HG03521 (cell line): Measurements from ENCODE around the gene PIK3R2.
"Not testable (repeated sequence)": the region's sequence is repeated elsewhere in the genome, so short reads cannot be mapped to it uniquely, and the experiment has no call there.

Experiments
- ATAC-seq: cut with Tn5 transposase; IDR thresholded peaks from one replicate; pipeline ENCODE4 v1.9.1; 2021; ENCODE audit warnings: mild to moderate bottlenecking, moderate library complexity; ENCODE audit not compliant: unreplicated experiment

PIK3R2 gene

DNA sequence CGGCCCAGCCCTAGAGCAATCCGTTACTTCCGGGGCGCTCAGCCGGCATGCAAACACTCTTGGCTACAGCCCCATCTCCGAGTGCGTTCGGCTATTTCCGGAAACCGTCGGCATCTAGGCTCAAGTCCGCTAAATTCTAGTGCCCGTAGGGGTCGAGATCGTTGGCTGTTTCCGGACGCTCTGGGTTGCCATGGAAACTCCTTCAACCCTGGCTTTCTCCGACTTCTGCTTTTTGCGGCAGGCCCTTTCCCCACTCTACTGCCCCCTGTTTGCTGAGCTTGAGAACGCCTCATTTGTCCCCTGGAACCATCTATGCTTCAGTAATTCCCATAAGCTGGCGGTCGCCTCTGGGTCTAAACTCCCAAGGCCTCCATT lies 534 bp upstream of the PIK3R2 start:
- peak; percentile 66 for ATAC-seq

DNA sequence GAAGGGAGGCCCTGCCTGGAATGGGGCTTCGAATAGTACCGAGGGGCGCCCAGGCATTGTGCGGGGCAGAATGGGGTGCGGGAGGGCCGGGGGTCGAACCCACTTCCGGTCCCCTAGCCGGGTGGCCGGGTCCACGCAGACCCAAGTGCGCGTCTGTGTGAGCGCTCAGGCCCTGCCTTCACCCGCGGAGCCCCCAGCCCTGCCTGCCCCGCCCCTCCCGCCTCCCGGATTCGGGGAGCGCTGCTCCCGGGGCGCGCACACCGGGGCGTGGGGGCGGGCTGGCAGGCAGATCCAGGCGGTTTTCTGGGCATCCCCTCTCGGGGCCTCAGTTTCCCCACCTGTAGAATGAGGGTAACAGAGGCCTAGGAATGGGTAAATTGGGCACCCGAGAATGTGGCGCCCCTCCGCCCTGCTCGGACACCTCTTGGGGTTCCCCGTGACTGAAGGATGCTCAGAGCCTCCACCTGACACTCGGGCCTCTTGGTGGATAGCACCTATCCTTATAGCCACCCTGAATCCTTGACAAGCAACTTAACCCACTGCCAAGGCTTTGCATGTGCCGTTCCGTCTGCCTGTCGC lies 682 bp downstream of the PIK3R2 start:
- no peak for ATAC-seq

DNA sequence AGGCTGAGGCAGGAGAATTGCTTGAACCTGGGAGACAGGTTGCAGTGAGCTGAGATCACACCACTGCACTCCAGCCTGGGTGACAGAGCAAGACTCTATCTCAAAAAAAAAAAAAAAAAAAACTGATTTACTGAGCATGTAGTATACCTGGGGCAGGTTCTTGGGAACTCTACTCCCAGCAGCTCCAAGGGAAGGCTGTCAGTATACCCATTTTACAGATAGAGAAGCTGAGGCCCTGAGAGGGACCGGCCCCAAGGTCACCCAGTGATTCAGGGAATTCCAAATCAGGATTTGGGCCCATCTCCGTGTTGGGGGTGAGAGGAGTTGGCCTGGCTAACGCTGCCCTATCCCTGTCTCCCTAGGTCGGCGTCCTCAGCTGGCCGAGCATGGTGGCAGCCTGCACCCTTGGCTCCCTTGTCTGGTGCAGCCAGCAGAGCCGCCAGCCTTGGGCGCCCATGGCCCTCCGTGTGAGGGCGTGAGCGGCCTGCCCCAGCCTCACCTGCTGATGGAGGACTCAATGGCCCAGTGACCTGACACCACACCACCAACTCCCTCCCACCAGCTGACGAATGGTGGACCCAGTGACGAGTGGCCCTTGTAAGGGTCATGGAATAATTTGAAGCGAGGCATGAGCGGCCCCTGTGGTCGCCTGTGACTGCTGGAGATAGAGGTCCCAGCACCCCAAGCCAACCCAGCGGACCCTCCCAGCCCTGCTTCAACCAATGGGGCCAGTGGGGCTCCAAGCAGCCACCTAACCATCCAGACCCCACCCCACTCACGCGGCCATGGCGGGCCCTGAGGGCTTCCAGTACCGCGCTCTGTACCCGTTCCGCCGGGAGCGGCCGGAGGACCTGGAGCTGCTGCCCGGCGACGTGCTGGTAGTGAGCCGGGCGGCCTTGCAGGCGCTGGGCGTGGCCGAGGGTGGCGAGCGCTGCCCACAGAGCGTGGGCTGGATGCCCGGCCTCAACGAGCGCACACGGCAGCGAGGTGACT lies 2.4 kb downstream of the PIK3R2 start:
- no peak for ATAC-seq

DNA sequence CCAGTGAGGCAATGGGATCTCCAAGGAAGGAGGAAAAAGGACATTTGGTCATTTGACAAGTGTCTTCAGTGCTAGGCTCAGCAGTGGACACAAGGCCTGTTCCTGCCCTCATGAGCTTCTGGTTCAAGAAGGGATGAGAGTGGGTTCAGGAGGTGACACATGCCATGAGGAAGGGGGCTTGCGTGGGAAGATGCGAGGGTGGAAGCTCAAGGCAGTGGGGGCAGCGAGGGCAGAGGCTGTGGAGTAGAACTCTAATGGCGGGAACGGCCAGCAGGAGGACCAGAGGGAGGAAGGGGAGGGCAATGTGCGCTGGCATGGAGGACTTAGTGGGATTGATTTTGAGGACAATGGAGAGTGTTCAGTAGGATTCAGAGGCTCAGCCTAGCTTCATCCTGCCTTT lies 3.3 kb downstream of the PIK3R2 start:
- no peak for ATAC-seq

DNA sequence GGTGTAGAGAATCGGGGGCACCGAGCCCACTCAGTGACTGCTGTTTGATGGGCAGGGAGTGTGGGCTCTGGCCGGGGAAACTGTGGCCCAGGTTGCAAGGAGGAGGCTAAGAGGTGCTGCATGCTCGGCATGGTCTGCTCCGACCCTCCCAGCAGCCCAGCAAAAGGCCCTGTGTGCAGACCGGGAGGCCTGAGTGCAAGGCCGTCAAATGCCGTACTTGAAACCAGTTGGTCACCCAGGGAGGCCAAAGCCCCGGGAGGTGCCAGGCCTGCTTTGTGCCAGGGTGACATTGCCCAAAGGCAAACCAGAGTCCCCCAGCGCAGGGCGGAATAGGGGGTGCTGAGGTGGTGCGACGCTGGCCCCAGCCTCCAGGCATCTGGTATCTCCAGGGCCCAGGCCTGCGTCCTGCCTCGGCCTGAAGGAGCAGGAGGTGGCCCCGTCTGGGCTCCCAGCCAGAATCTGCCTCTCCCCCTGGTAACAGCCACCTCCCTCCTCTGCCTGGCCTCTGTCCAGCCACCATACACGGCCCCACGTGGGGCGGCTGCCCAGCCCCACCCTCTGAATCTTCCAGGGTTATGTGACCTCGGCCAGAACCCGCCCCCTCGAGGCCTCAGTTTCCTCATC lies 4.0 kb downstream of the PIK3R2 start:
- no peak for ATAC-seq

DNA sequence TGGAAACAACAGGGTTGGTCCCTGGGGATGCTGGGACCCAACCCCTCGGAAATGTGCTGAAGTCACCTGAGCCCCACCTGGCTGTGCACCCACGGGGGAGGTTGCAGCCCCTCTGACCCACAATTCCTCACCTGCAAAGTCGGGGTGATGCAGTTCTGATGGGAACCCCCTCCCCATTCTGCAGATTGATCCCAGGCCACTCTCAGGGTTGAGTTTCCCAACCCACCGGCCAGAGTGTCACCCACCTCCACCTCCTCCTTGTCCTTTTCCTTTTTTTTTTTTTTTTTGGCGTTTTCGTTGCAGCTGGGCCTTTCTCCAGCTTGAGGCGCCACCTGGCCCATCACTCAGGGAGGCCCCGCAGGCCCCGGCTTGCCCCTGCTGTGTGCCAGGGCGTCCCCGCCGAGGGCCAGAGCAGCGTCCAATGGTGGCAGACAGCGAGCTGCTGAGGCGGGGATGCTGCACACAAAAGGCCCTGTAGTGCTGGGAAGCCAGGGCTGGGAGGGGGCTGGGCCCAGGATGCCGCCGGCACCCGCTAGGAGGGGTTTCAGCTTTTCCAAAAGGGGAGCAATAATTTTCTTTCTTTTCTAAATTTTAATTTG lies 4.6 kb downstream of the PIK3R2 start:
- no peak for ATAC-seq

DNA sequence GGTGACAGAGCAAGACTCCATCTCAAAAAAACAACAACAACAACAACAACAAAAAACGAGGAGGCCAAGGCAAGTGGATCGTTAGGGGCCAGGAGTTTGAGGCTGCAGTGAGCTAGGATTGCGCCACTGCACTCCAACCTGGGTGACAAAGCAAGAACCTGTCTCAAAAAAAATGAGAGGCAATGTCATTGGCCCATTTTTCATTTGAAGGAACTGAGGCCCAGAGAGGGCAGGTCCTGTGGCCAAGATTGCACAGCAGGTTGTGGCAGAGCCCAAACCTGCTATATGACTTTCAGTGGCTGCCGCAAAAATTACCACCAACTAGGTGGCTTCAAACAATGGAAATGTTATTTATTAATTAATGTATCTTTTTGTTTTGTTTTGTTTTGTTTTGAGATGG lies 5.5 kb downstream of the PIK3R2 start:
- ATAC-seq: no peak

DNA sequence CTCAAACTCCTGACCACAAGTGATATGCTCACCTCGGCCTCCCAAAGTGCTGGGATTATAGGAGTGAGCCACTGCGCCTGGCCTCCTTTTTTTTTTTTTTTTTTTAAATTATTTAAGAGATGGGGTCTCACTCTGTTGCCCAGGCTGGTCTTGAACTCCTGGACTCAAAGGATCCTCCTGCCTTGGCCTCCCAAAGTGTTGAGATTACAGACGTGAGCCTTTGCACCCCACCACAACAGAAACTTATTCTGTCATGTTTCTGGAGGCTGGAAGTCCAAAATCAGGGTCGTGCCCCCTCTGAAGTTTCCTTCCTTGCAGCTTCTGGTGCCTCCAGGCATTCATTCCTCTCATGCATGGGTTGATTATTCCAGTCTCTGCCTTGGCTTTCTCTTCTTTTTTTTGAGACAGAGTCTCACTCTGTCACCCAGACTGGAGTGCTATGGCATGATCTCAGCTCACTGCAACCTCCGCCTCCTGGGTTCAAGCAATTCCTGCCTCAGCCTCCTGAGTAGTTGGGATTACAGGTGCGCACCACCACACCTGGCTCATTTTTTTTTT lies 6.2 kb downstream of the PIK3R2 start:
- ATAC-seq: not testable (repeated sequence)

DNA sequence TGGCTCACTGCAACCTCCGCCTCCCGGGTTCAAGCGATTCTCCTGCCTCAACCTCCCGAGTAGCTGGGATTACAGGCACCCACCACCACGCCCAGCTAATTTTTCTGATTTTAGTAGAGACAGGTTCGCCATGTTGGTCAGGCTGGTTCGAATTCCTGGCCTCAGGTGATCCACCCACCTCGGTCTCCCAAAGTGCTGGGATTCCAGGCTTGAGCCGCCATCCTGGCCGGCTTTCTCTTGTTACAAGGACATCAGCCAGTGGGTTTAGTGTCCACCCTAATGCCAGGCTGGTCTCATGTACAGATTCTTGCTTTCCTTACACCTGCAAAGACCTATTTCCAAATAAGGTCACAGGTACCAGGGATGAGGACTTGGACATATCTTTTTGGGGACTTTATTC lies 6.8 kb downstream of the PIK3R2 start:
- ATAC-seq: no peak

DNA sequence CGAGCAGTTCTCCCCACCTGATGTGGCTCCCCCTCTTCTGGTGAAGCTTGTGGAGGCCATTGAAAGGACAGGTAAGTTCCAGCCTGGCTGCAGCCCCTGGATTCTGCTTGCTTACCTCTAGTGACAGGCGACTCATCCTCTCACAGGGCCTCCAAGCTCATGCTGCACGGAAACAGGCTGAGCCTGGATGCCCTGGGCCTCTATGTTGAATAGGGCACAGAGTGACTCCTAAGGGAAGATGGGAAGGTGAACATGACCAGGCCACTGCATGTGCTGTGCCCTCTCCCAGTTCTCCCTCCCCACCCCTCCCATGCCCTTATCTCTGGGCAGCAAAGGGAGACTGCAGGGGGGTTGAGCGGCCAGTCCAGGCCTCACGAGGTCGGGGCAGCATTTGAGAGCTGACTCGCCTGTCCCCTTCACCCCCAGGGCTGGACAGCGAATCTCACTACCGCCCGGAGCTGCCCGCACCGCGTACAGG lies 7.6 kb downstream of the PIK3R2 start:
- no peak for ATAC-seq

DNA sequence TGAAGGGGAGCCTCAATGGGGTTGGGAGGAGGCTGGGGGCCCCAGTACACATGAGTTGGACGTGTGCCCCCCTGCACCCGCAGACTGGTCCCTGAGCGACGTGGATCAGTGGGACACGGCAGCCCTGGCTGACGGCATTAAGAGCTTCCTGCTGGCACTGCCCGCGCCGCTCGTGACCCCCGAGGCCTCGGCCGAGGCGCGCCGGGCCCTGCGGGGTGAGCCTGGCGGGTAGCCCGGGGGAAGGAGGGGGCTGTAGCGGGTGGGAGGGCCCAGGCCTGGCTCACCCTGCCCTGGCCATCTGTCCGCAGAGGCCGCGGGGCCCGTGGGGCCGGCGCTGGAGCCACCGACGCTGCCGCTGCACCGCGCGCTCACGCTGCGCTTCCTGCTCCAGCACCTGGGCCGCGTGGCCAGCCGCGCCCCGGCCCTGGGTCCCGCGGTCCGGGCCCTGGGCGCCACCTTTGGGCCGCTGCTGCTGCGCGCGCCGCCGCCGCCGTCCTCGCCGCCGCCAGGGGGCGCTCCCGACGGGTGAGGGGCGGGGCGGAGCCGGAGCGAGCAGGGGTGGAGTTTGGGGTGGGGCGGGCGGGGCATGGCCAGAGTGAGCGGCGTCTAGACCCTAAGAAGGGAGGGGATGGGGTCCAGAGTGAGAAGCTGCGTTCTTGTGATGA lies 8.1 kb downstream of the PIK3R2 start:
- ATAC-seq: peak; percentile 74

DNA sequence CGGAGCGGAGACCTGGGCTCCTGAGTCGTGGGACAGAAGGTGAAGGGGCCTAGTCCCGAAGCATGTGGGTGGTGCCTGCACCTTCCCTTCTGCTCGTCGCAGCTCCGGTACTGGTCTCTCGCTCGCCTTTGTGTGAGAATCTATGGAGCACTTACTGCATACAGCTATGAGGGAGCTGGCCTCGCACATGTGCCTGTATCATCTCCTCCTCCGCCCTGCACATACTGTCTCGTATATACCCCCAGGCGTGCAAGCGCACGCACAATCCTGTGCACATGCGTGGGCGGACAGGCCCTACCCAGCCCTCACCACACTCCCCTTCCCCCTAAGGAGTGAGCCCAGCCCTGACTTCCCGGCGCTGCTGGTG lies 8.7 kb downstream of the PIK3R2 start:
- no peak for ATAC-seq

DNA sequence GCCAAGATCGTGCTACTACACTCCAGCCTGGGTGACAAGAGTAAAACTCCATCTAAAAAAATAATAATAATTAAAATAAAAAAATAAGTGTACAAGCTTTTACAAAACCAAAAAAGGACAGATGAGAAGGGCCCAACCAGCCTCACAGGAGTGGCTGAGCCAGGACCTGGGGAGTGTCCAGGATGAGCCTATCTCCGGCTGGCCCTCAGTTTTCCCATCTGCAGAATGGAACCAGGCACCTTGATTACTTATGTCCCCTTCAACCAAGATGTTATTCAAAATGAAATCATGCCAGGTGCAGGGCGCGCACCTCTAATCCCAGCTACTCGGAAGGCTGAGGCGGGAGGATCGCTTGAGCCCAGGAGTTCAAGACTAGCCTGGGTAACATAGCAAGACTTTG lies 11.1 kb downstream of the PIK3R2 start:
- no peak for ATAC-seq

DNA sequence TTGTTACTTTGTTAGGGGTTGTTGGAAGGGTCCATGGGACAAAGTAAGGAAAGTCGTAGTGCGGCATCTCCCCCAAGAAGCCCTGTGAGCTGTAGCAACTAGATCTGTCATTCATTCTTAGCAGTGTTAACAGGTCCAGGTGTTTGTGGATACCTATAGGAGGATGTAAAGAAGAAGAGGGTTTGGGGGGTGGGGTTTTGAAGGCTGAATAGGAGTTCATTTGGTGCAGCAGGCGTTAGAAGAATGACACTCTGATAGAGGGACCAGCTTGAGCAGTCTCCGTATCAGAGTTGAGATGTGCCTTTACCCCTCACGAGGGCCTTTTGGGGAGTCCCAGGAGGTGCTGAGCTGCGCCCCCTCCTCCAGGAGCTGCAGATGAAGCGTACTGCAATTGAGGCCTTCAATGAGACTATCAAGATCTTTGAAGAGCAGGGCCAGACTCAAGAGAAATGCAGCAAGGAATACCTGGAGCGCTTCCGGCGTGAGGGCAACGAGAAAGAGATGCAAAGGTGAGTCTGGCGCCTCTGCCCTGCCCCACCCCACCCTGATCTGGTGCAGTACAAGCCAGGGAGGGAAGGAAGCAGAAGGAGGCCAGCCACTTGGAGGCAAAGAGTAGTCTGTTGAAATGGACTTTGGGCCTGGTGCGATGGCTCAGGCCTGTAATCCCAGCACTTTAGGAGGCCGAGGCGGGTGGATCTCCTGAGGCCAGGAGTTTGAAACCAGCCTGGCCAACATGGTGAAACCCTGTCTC lies 13.0 kb downstream of the PIK3R2 start:
- no peak for ATAC-seq

DNA sequence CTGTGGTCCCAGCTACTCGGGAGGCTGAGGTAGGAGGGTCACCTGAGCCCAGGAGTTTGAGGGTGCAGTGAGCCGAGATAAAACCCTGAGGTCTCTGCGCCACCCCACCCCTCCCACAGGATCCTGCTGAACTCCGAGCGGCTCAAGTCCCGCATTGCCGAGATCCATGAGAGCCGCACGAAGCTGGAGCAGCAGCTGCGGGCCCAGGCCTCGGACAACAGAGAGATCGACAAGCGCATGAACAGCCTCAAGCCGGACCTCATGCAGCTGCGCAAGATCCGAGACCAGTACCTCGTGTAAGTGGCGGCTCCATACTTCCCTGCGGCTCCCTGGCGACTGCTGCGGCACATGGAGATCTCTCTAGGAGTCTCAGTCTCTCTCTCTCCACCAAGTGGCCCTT lies 14.0 kb downstream of the PIK3R2 start:
- no peak for ATAC-seq

DNA sequence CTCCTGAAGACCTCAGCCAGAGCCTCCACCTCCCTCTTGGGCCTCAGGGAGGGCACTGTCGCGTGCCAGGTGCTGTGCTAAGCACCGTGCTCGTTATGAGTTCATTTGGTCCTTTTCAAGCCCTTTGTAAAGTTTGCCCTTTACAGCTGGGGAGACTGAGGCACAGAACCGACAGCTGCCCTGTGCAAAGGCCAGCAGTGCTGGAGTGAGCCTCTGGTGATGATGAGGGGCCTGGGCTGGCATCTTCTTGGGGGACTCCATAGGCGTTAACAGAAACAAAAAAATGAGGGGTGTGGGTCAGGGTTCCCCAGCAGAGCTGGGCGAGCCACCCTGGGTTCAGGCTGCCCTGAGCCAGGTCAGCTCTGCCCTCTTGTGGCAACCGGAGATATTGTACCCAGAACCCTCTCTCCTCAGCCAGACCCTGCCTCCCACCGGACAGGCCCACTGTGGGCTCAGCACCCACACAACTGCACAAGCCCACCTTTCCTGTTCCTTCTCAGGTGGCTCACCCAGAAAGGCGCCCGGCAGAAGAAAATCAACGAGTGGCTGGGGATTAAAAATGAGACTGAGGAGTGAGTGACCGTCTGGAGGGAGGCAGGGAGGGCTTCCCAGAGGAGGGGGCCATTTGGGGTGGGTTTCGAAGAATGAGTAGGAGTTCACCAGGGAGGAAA lies 15.1 kb downstream of the PIK3R2 start:
- ATAC-seq: no peak

DNA sequence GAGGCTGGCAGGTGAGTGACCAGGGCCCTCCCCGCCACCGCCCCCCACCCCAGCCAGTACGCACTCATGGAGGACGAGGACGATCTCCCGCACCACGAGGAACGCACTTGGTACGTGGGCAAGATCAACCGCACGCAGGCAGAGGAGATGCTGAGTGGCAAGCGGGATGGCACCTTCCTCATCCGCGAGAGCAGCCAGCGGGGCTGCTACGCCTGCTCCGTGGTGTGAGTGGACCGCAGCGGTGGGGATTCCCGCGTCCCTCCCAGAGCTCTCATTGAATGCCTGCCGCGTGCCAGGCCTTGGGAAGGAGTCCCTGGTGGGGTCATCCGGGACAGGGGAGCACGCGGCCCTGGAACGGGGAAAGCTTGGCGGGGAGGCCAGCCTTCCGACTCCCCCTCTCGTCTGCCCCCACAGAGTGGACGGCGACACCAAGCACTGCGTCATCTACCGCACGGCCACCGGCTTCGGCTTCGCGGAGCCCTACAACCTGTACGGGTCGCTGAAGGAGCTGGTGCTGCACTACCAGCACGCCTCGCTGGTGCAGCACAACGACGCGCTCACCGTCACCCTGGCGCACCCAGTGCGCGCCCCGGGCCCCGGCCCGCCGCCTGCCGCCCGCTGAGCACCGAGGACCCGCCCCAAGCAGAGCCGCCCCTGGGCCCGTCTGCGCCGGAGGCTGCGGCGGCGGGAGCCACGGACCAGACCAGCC lies 15.9 kb downstream of the PIK3R2 start:
- no peak for ATAC-seq

DNA sequence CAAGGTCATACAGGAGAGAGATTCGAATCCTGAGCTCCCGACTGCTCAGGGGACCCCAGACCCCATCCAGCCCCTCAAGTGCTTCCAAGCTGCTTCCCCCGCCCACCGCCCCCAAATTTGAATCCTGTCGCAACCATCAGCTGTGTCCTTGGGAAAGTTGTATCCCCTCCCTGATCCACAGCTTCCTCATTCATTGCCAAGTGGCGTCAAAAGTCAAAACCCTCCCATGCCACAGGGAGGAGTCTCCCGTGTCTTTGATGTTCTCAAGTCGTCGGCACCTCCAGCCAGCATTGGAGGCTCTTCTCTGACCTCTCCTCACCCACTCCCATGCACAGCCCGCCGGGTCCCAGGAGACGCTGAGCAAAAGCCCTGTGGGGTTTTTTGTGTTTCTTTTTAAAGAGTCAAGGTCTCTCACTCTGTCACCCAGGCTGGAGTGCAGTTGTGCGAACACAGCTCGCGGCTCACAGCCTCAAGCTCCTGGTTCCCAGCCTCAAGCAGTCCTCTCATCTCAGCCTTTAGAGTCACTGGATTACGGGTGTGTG lies 17.8 kb downstream of the PIK3R2 start:
- ATAC-seq: no peak
